IMR-90 (cell line): Measurements from ENCODE around the gene TESK2. TPM values are rescaled to one million over a fixed set of nuclear protein-coding genes. Genes with fewer than 3 reads are reported as not detected.

Experiments
- ATAC-seq: fragments of 200-7000 bp; cut with Tn5 transposase; 2 replicates; pipeline ENCODE4 v1.9.1; 2020; ENCODE audit warnings: low read depth, mild to moderate bottlenecking, moderate library complexity
- BruUV-seq: library from RNA; stranded (reverse); fragments of 400-500 nt; replicated peaks from 2 replicates; lab custom pipeline; 2021; lab: Mats Ljungman, UMichigan
- CTCF ChIA-PET: fragments of 300-600 bp; formaldehyde crosslinking; extraction: SDS; loops from one replicate; lab custom pipeline; 2021; ENCODE audit warnings: antibody characterized with exemption; lab: Yijun Ruan, JAX
- POLR2A ChIA-PET: fragments of 300-600 bp; sonication (Branson Sonifier 250); formaldehyde crosslinking; loops from one replicate; lab custom pipeline; 2022; ENCODE audit warnings: antibody characterized with exemption; ENCODE audit not compliant: unreplicated experiment; lab: Charles Lee
- DNase-seq: peaks from one replicate; pipeline ENCODE4 v3.0.0; 2013
- H2AFZ ChIP-seq: replicated peaks from 2 replicates; pipeline ENCODE3; 2013; ENCODE audit warnings: low read length, mild to moderate bottlenecking; ENCODE audit not compliant: poor library complexity
- H2AK5ac ChIP-seq: 2 replicates; pipeline ENCODE4 v1.6.1; 2013; ENCODE audit warnings: low read depth, low read length, inconsistent platforms
- H2AK9ac ChIP-seq: replicated peaks from 2 replicates; pipeline ENCODE3; 2013; ENCODE audit warnings: mild to moderate bottlenecking, low read depth, low read length, moderate library complexity; ENCODE audit not compliant: poor library complexity
- H2BK120ac ChIP-seq: 2 replicates; pipeline ENCODE4 v1.6.1; 2013; ENCODE audit warnings: low read depth, low read length, inconsistent platforms
- H2BK15ac ChIP-seq: 3 replicates; pipeline ENCODE4 v1.6.1; 2013; ENCODE audit warnings: low read depth, low read length, inconsistent platforms
- H2BK20ac ChIP-seq: 2 replicates; pipeline ENCODE4 v1.6.1; 2013; ENCODE audit warnings: low read depth, mild to moderate bottlenecking, inconsistent platforms, low read length, moderate library complexity
- H2BK5ac ChIP-seq: 2 replicates; pipeline ENCODE4 v1.6.1; 2013; ENCODE audit warnings: mild to moderate bottlenecking, low read depth, low read length, inconsistent platforms; ENCODE audit not compliant: poor library complexity, severe bottlenecking
- H3K14ac ChIP-seq: replicated peaks from 2 replicates; pipeline ENCODE4 v1.6.1; 2013; ENCODE audit warnings: low read depth, low read length, inconsistent platforms
- H3K18ac ChIP-seq: 2 replicates; pipeline ENCODE4 v1.6.1; 2013; ENCODE audit warnings: low read depth, low read length, control low read depth
- H3K23ac ChIP-seq: 2 replicates; pipeline ENCODE4 v1.6.1; 2013; ENCODE audit warnings: low read depth, low read length, inconsistent platforms
- H3K27ac ChIP-seq: 2 replicates; pipeline ENCODE4 v1.5.1; 2013; ENCODE audit warnings: mild to moderate bottlenecking, control low read depth, low read length; ENCODE audit not compliant: insufficient read depth
- H3K27me3 ChIP-seq: 2 replicates; pipeline ENCODE4 v1.6.1; 2013; ENCODE audit warnings: low read length; ENCODE audit not compliant: control insufficient read depth, insufficient read depth
- H3K36me3 ChIP-seq: 2 replicates; pipeline ENCODE4 v1.6.1; 2013; ENCODE audit warnings: low read length, mixed read lengths; ENCODE audit not compliant: control insufficient read depth, insufficient read depth
- H3K4ac ChIP-seq: 2 replicates; pipeline ENCODE4 v1.6.1; 2013; ENCODE audit warnings: low read depth, low read length, inconsistent platforms
- H3K4me1 ChIP-seq: 2 replicates; pipeline ENCODE4 v1.6.1; 2013; ENCODE audit warnings: low read length, mixed read lengths; ENCODE audit not compliant: control insufficient read depth, insufficient read depth
- H3K4me2 ChIP-seq: 2 replicates; pipeline ENCODE4 v1.6.1; 2013; ENCODE audit warnings: low read depth, mild to moderate bottlenecking, control low read depth, low read length, moderate library complexity
- H3K4me3 ChIP-seq: 2 replicates; pipeline ENCODE4 v1.5.1; 2013; ENCODE audit warnings: low read depth, mild to moderate bottlenecking, control low read depth, low read length, moderate library complexity; ENCODE audit not compliant: insufficient read depth
- H3K56ac ChIP-seq: 2 replicates; pipeline ENCODE4 v1.6.1; 2013; ENCODE audit warnings: low read length, inconsistent platforms; ENCODE audit not compliant: insufficient read depth; ENCODE audit errors: extremely low read depth
- H3K79me1 ChIP-seq, 2 experiments: 2 replicates each; pipeline ENCODE4 v1.6.1; 2013; ENCODE audit warnings: low read length in 2 of 2, inconsistent platforms in 1 of 2, low read depth in 1 of 2
- H3K9ac ChIP-seq: 2 replicates; pipeline ENCODE4 v1.6.1; 2013; ENCODE audit warnings: low read depth, low read length, control low read depth
- H3K9me1 ChIP-seq: 2 replicates; pipeline ENCODE4 v1.6.1; 2013; ENCODE audit warnings: low read length, inconsistent platforms; ENCODE audit not compliant: insufficient read depth
- H3K9me3 ChIP-seq: 2 replicates; pipeline ENCODE4 v1.6.1; 2013; ENCODE audit warnings: low read length; ENCODE audit not compliant: control insufficient read depth, insufficient read depth
- H4K20me1 ChIP-seq: 2 replicates; pipeline ENCODE4 v1.6.1; 2013; ENCODE audit warnings: low read length, inconsistent platforms; ENCODE audit not compliant: insufficient read depth
- H4K5ac ChIP-seq: 2 replicates; pipeline ENCODE4 v1.6.1; 2013; ENCODE audit warnings: mild to moderate bottlenecking, low read depth, low read length, control low read depth
- H4K8ac ChIP-seq, 2 experiments: 2 replicates each; pipeline ENCODE4 v1.6.1; 2013; ENCODE audit warnings: low read depth in 2 of 2, low read length in 2 of 2, control low read depth in 1 of 2, inconsistent platforms in 1 of 2
- H4K91ac ChIP-seq: 2 replicates; pipeline ENCODE4 v1.6.1; 2013; ENCODE audit warnings: low read depth, low read length, inconsistent platforms; ENCODE audit not compliant: insufficient read depth
- BHLHE40 ChIP-seq: fragments of 150-350 bp; IDR thresholded peaks from 2 replicates; pipeline ENCODE4 v1.6.1; 2016; ENCODE audit warnings: mild to moderate bottlenecking, low read depth, low read length
- CTCF ChIP-seq: conservative IDR thresholded peaks from 2 replicates; pipeline ENCODE4 v1.5.1; 2012; ENCODE audit warnings: mild to moderate bottlenecking, low read depth, low read length, improper control_type of control experiment
- FOS ChIP-seq: fragments of 150-350 bp; IDR thresholded peaks from 2 replicates; pipeline ENCODE4 v1.6.1; 2016; ENCODE audit warnings: low read depth, low read length
- NFE2L2 ChIP-seq: fragments of 150-350 bp; IDR thresholded peaks from 2 replicates; pipeline ENCODE4 v1.6.1; 2016; ENCODE audit warnings: low read depth, mild to moderate bottlenecking, low read length
- POLR2A ChIP-seq: IDR thresholded peaks from 2 replicates; pipeline ENCODE4 v1.6.1; 2012; ENCODE audit warnings: mild to moderate bottlenecking, low read depth, low read length
- RCOR1 ChIP-seq: IDR thresholded peaks from 2 replicates; pipeline ENCODE4 v1.6.1; 2012; ENCODE audit warnings: mild to moderate bottlenecking, low read length, improper control_type of control experiment; ENCODE audit not compliant: insufficient replicate concordance
- RFX5 ChIP-seq: IDR thresholded peaks from 2 replicates; pipeline ENCODE4 v1.8.0; 2012; ENCODE audit warnings: low read depth, mild to moderate bottlenecking, low read length, moderate library complexity
- USF2 ChIP-seq: fragments of 150-350 bp; IDR thresholded peaks from 2 replicates; pipeline ENCODE4 v1.6.1; 2017; ENCODE audit warnings: mild to moderate bottlenecking, antibody characterized with exemption, low read length, low read depth
- dilution Hi-C: fragments of 300-500 bp; cut with HindIII; formaldehyde crosslinking; loops from one replicate; pipeline ENCODE4 v1.14.3; 2018; ENCODE audit warnings: low sequenced_read_pairs; ENCODE audit not compliant: unreplicated experiment
- in situ Hi-C: fragments of 300-500 bp; cut with MboI; formaldehyde crosslinking; loops from 3 replicates; pipeline ENCODE4 v1.14.3; 2019; ENCODE audit warnings: low sequenced_read_pairs, inconsistent platforms, mixed read lengths
- intact Hi-C: fragments of 100-400 bp; cut with micrococcal nuclease; formaldehyde crosslinking; loops from 2 replicates; pipeline ENCODE4 v1.10.0; 2022
- polyA plus RNA-seq, 3 experiments: library from polyadenylated mRNA; depleted of rRNA; stranded (reverse); fragments of >200 nt; gene quantifications; 2 replicates each; pipeline ENCODE4 v1.2.3, GENCODE V29; 2012; ENCODE audit warnings: low replicate concordance in 1 of 3
- total RNA-seq: library from RNA; depleted of rRNA; stranded (reverse); fragments of >200 nt; gene quantifications from 2 replicates; pipeline ENCODE4 v1.2.3, GENCODE V29; 2012
- TF ChIP-seq, protein P1 (sequence below): fragments of 150-350 bp; IDR thresholded peaks from 2 replicates; pipeline ENCODE4 v1.6.1; 2016; ENCODE audit warnings: low read depth, mild to moderate bottlenecking, low read length, moderate library complexity, borderline replicate concordance

The TESK2 gene
- total and polyA plus RNA-seq, 2 of the 4 experiments (the other 2 are of a cell fraction), result 0.90 to 1.3 TPM

DNA sequence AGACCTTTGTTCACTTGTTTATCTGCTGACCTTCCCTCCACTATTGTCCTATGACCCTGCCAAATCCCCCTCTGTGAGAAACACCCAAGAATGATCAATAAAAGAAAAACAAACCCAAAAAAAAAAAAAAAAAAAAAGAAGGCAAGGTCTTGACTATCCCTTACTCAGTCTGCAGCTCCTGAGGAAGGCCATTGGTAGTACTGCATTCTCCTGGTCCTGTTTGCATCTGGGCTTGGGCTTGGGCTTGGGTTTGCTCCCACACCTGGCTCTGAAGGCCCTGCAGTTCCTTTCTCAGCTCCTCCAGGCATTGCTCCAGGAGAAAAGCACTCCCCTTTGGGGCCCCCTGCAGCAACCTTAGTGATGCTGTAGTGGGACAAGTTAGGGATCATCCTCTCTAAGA is 7.3 kb upstream of the TESK2 start:
- Histone ChIP-seq H4K8ac (no peak overlapping the region), H3K4me2 (no peak overlapping the region), H3K27me3 (no peaks in the 10 kb centered on the region), H3K36me3 (no peaks in the 10 kb centered on the region), H3K4ac (no peak overlapping the region), H3K14ac (no peak overlapping the region), H3K27ac (no peak overlapping the region), H4K5ac (no peak overlapping the region), H3K23ac (no peak overlapping the region), H3K4me1 (no peaks in the 10 kb centered on the region; the same call in 1 of the 2 replicates), H3K9me3 (no peaks in the 10 kb centered on the region), H3K79me1 (peaks cover 6 to 13% of the 10 kb centered on the region in 2 experiments; a peak in 2 of 4 replicates), H2BK15ac (no peak overlapping the region), H3K9ac (no peak overlapping the region), H3K4me3 (no peak overlapping the region), H4K20me1 (no peaks in the 10 kb centered on the region), H2BK120ac (no peak overlapping the region), H3K9me1 (peaks cover 3% of the 10 kb centered on the region; the same call in 1 of the 2 replicates), H2AK9ac (no peak overlapping the region), H3K56ac (no peak overlapping the region), H2AK5ac (no peak overlapping the region), H2AFZ (no peak overlapping the region), H2BK5ac (no peak overlapping the region), H3K18ac (no peak overlapping the region), H4K91ac (no peak overlapping the region), H2BK20ac (no peak overlapping the region)
- no peak for ATAC-seq
- in situ Hi-C loops, result no loop called here
- CTCF ChIA-PET, result interaction anchor here (0.6 kb wide), 1 partner anchor 59 kb away, joined by 3 read pairs; no protein-coding TSS in a partner anchor
- BruUV-seq, result no TSS peak
- dilution Hi-C loops, result no loop called here
- no peak for DNase-seq
- no peak for TF ChIP-seq BHLHE40
- TF ChIP-seq, protein P1, sequence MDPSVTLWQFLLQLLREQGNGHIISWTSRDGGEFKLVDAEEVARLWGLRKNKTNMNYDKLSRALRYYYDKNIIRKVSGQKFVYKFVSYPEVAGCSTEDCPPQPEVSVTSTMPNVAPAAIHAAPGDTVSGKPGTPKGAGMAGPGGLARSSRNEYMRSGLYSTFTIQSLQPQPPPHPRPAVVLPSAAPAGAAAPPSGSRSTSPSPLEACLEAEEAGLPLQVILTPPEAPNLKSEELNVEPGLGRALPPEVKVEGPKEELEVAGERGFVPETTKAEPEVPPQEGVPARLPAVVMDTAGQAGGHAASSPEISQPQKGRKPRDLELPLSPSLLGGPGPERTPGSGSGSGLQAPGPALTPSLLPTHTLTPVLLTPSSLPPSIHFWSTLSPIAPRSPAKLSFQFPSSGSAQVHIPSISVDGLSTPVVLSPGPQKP, result no peak
- TF ChIP-seq FOS, result no peak
- no peak for TF ChIP-seq NFE2L2
- no peak for TF ChIP-seq POLR2A
- no peak for TF ChIP-seq RFX5
- no peak for TF ChIP-seq RCOR1
- no peak for TF ChIP-seq CTCF
- TF ChIP-seq USF2, result no peak
- POLR2A ChIA-PET, result no interaction called here
- intact Hi-C loops, result no loop called here
